Naive thymus-derived CD4-positive, alpha-beta T cell (primary cell): ENCODE data around the gene CELA3A. TPM values are rescaled to one million over a fixed set of nuclear protein-coding genes. Genes with fewer than 3 reads are reported as not detected.
"Not testable (repeated sequence)": the region's sequence is repeated elsewhere in the genome, so short reads cannot be mapped to it uniquely, and the experiment has no call there.

Experiments used
- ATAC-seq: fragments of 150-1000 bp; cut with Tn5 transposase; 2 replicates; pipeline ENCODE4 v1.10.0; 2021; ENCODE audit warnings: mild to moderate bottlenecking, moderate library complexity
- CTCF ChIA-PET: fragments of 350-600 bp; sonication (Branson Sonifier 250); formaldehyde crosslinking; loops from one replicate; lab custom pipeline; 2021; ENCODE audit warnings: antibody characterized with exemption; lab: Charles Lee
- POLR2A ChIA-PET: fragments of 350-600 bp; sonication (Branson Sonifier 250); formaldehyde crosslinking; loops from one replicate; lab custom pipeline; 2021; ENCODE audit warnings: antibody characterized with exemption, inconsistent platforms; lab: Charles Lee
- DNase-seq, 9 donors: peaks; one replicate each; pipeline versions ENCODE4 v3.0.0 to v3.0.0-alpha.2; 2020 to 2022; ENCODE audit warnings: mixed read lengths in 1 of 9
- H3K27ac ChIP-seq: one replicate; pipeline ENCODE4 v1.7.0; 2013; ENCODE audit warnings: mild to moderate bottlenecking, low read depth, low read length, moderate library complexity
- H3K27me3 ChIP-seq, 2 donors: one replicate each; pipeline ENCODE4 v1.7.0; 2013; ENCODE audit warnings: low read length in 2 of 2, mild to moderate bottlenecking in 2 of 2, moderate library complexity in 2 of 2; ENCODE audit not compliant: control insufficient read depth in 2 of 2, insufficient read depth in 2 of 2
- H3K36me3 ChIP-seq, 3 experiments: 1 replicate in 2 of 3; 2 replicates in 1 of 3; pipeline ENCODE4 v1.7.0; 2013; ENCODE audit warnings: low read length in 3 of 3, mild to moderate bottlenecking in 3 of 3, moderate library complexity in 1 of 3; ENCODE audit not compliant: insufficient read depth in 3 of 3, control insufficient read depth in 2 of 3
- H3K4me1 ChIP-seq, 2 donors: one replicate each; pipeline ENCODE4 v1.7.0; 2013; ENCODE audit warnings: low read length in 2 of 2, mild to moderate bottlenecking in 2 of 2, moderate library complexity in 1 of 2; ENCODE audit not compliant: control insufficient read depth in 2 of 2, insufficient read depth in 2 of 2
- H3K4me3 ChIP-seq: 2 replicates; pipeline ENCODE4 v1.7.0; 2013; ENCODE audit warnings: mild to moderate bottlenecking, low read length
- H3K9me3 ChIP-seq, 3 experiments: 1 replicate in 2 of 3; 2 replicates in 1 of 3; pipeline ENCODE4 v1.7.0; 2013; ENCODE audit warnings: low read length in 3 of 3; ENCODE audit not compliant: control insufficient read depth in 2 of 3
- H3K27ac Mint-ChIP-seq, 9 donors: one replicate each; pipeline ENCODE4 v1.8.0; 2020 to 2022; ENCODE audit warnings: mixed read lengths in 9 of 9, mild to moderate bottlenecking in 8 of 9, moderate library complexity in 5 of 9, inconsistent platforms in 2 of 9
- H3K27me3 Mint-ChIP-seq, 5 donors: one replicate each; pipeline ENCODE4 v1.8.0; 2021 to 2022; ENCODE audit warnings: mixed read lengths in 5 of 5, mild to moderate bottlenecking in 1 of 5
- H3K36me3 Mint-ChIP-seq, 5 donors: one replicate each; pipeline ENCODE4 v1.8.0; 2020 to 2022; ENCODE audit warnings: mixed read lengths in 5 of 5, mild to moderate bottlenecking in 3 of 5, inconsistent platforms in 1 of 5
- H3K4me1 Mint-ChIP-seq, 7 donors: one replicate each; pipeline ENCODE4 v1.8.0; 2020 to 2022; ENCODE audit warnings: mixed read lengths in 7 of 7, mild to moderate bottlenecking in 3 of 7, inconsistent platforms in 1 of 7
- H3K4me3 Mint-ChIP-seq, 10 donors: one replicate each; pipeline ENCODE4 v1.8.0; 2020 to 2022; ENCODE audit warnings: mild to moderate bottlenecking in 10 of 10, mixed read lengths in 10 of 10, moderate library complexity in 6 of 10, inconsistent platforms in 2 of 10
- H3K9me3 Mint-ChIP-seq, 11 donors: one replicate each; pipeline ENCODE4 v1.8.0; 2020 to 2022; ENCODE audit warnings: mixed read lengths in 11 of 11, mild to moderate bottlenecking in 4 of 11, inconsistent platforms in 1 of 11, moderate library complexity in 1 of 11
- intact Hi-C, 2 donors: fragments of 100-400 bp; cut with micrococcal nuclease; formaldehyde crosslinking; loops; one replicate each; pipeline ENCODE4 v1.15.1; 2023
- polyA plus RNA-seq, 2 donors: library from polyadenylated mRNA; unstranded; fragments of 300-500 nt; fragmentation: Illumina TruSeq; gene quantifications; one replicate each; pipeline ENCODE4 v1.2.3, GENCODE V29; 2021
- total RNA-seq, 6 experiments: library from RNA in 5 of 6; stranded (reverse) in 5 of 6; gene quantifications; 1 replicate in 5 of 6; 2 replicates in 1 of 6; pipeline ENCODE4 v1.2.3 and lab custom pipeline; 2021 to 2026

CELA3A gene
- total and polyA plus RNA-seq, 7 experiments from 2014 or later, result not detected

DNA sequence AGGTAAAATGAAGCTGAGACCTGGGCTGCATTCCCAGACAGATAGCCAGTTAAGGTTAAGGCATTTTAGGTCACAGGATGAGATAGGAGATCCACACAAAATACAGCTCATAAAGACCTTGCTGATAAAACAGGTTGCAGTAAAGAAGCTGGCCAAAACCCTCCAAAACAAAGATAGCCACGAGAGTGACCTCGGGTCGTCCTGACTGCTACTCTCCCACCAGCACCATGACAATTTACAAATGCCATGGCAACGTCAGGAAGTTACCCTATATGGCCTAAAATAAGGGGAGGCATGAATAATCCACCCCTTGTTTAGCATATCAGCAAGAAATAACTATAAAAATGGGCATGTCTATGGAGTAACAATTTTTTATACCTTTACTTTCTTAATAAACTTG is 30.9 kb upstream of the CELA3A start:
- intact Hi-C loops, DNase-seq, H3K27me3 ChIP-seq, POLR2A ChIA-PET, H3K4me1 ChIP-seq, H3K27me3 Mint-ChIP-seq, H3K4me3 ChIP-seq, H3K4me3 Mint-ChIP-seq, H3K27ac Mint-ChIP-seq, H3K9me3 ChIP-seq, H3K9me3 Mint-ChIP-seq, H3K4me1 Mint-ChIP-seq, H3K27ac ChIP-seq, H3K36me3 Mint-ChIP-seq, ATAC-seq, CTCF ChIA-PET, H3K36me3 ChIP-seq: not testable (repeated sequence)

DNA sequence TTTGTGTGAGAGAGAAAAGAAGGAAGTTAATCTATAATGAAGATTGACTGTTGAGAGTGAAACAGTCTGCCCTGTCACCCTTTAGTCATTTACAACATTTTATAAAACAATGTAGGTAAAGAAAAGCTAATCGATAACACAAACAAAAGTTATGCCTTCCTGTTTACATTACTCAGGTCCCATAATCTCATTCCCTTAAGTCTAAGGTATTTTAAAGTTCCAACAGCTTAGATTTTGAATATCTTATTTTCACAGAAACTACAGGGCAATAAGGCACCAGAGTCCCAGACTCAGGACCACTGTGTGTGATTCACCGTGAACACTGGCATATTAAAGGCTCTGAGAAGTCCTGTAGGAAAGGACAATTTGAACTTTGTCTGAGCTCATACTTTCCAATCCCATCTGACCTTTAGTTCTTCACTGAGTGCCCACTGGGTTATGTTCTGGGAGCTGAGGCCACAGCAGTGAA is 28.4 kb upstream of the CELA3A start:
- DNase-seq, H3K4me1 ChIP-seq, H3K27me3 Mint-ChIP-seq, H3K27me3 ChIP-seq, H3K9me3 ChIP-seq, intact Hi-C loops, H3K4me3 ChIP-seq, H3K27ac Mint-ChIP-seq, H3K36me3 Mint-ChIP-seq, H3K4me1 Mint-ChIP-seq, H3K4me3 Mint-ChIP-seq, POLR2A ChIA-PET, H3K27ac ChIP-seq, H3K36me3 ChIP-seq, ATAC-seq, H3K9me3 Mint-ChIP-seq: not testable (repeated sequence)
- CTCF ChIA-PET, result interaction anchor here (0.6 to 1.1 kb wide), 2 partner anchors 8 to 604 kb away, joined by 3 to 6 read pairs; no protein-coding TSS in a partner anchor

- POLR2A ChIA-PET, ATAC-seq, H3K4me3 ChIP-seq, H3K27ac Mint-ChIP-seq, intact Hi-C loops, H3K27me3 ChIP-seq, H3K36me3 Mint-ChIP-seq, H3K9me3 Mint-ChIP-seq, H3K4me3 Mint-ChIP-seq, DNase-seq, H3K27ac ChIP-seq, H3K36me3 ChIP-seq, H3K27me3 Mint-ChIP-seq, H3K4me1 ChIP-seq, H3K4me1 Mint-ChIP-seq, H3K9me3 ChIP-seq, CTCF ChIA-PET: not testable (repeated sequence)
Observed at GRCh38 chr1:21973948-21974347, 27.5 kb upstream of the CELA3A start.

GRCh38 chr1:21974699-21975098 is 26.8 kb upstream of the CELA3A start:
- H3K27me3 Mint-ChIP-seq, H3K4me3 Mint-ChIP-seq, H3K9me3 ChIP-seq, H3K4me1 Mint-ChIP-seq, DNase-seq, H3K36me3 ChIP-seq, H3K27ac Mint-ChIP-seq, H3K27me3 ChIP-seq, H3K27ac ChIP-seq, intact Hi-C loops, POLR2A ChIA-PET, H3K36me3 Mint-ChIP-seq, ATAC-seq, CTCF ChIA-PET, H3K9me3 Mint-ChIP-seq, H3K4me3 ChIP-seq, H3K4me1 ChIP-seq: not testable (repeated sequence)

DNA sequence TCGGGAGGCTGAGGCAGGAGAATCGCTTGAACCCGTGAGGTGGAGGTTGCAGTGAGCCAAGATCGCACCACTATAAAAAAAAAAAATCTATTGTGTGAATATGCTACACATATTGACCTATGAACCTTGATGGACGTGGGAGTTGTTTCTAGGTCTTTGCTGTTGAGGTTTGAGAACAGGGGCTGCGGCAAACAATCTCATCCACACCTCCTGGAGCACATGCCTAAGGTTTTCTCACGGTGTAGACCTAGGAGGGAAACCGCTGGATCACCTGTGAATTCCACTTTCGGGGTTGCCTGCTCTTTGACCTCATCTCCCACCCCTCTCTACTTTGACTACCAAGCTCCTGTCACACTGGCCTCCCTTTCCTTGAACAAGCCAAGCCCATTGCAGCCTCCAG is 26.2 kb upstream of the CELA3A start:
- H3K9me3 Mint-ChIP-seq, H3K36me3 Mint-ChIP-seq, H3K36me3 ChIP-seq, H3K4me3 ChIP-seq, H3K4me1 ChIP-seq, H3K27me3 Mint-ChIP-seq, POLR2A ChIA-PET, ATAC-seq, CTCF ChIA-PET, DNase-seq, H3K4me1 Mint-ChIP-seq, H3K4me3 Mint-ChIP-seq, intact Hi-C loops, H3K9me3 ChIP-seq, H3K27ac ChIP-seq, H3K27me3 ChIP-seq: not testable (repeated sequence)
- H3K27ac Mint-ChIP-seq, result peak overlapping the region in 1 of 9 donors; percentile 7

GRCh38 chr1:21976703-21977239 is 24.7 kb upstream of the CELA3A start, which contains the start of gene CELA3B:
Gene CELA3B (plus strand): TSS chr1:21977022. CDS start chr1:21977040, 18 bp downstream.
- CTCF ChIA-PET, DNase-seq, H3K27me3 Mint-ChIP-seq, H3K27me3 ChIP-seq, H3K9me3 Mint-ChIP-seq, H3K4me1 ChIP-seq, H3K27ac ChIP-seq, H3K36me3 ChIP-seq, POLR2A ChIA-PET, H3K4me1 Mint-ChIP-seq, H3K4me3 ChIP-seq, intact Hi-C loops, H3K9me3 ChIP-seq, H3K36me3 Mint-ChIP-seq, ATAC-seq, H3K4me3 Mint-ChIP-seq: not testable (repeated sequence)
- H3K27ac Mint-ChIP-seq, result peak within 1 kb of the TSS in 2 of 9 donors; percentile 7 to 67

- CTCF ChIA-PET, POLR2A ChIA-PET: not testable (repeated sequence)
Observed at GRCh38 chr1:21978209-21978608, 23.2 kb upstream of the CELA3A start.

More at GRCh38 chr1:21978209-21978608, 23.2 kb upstream of the CELA3A start:
- H3K4me1 ChIP-seq, H3K9me3 Mint-ChIP-seq, H3K4me3 Mint-ChIP-seq, DNase-seq, H3K27me3 ChIP-seq, H3K27me3 Mint-ChIP-seq, H3K4me1 Mint-ChIP-seq, H3K27ac ChIP-seq, H3K4me3 ChIP-seq, intact Hi-C loops, H3K9me3 ChIP-seq, H3K27ac Mint-ChIP-seq, H3K36me3 ChIP-seq, ATAC-seq, H3K36me3 Mint-ChIP-seq: not testable (repeated sequence)
